AG08395 (cell line): ENCODE data around the gene NRIP1.
"Not testable (repeated sequence)": the region's sequence is repeated elsewhere in the genome, so short reads cannot be mapped to it uniquely, and the experiment has no call there.

ENCODE experiments used
- DNase-seq: peaks from one replicate; pipeline ENCODE4 v3.0.0; 2012; ENCODE audit warnings: mixed read lengths, low spot score

NRIP1 gene

GRCh38 chr21:14977814-14978213 lies 87.0 kb downstream of the NRIP1 start:
- DNase-seq, result no peak

GRCh38 chr21:14975136-14975919 lies 89.5 kb downstream of the NRIP1 start:
- no peak for DNase-seq

- no peak for DNase-seq
These were observed 92.1 kb downstream of the NRIP1 start for GRCh38 chr21:14972678-14973077.

GRCh38 chr21:14968821-14969220 lies 96.0 kb downstream of the NRIP1 start:
- DNase-seq, result peak; percentile 45

GRCh38 chr21:14968029-14968428 lies 96.8 kb downstream of the NRIP1 start:
- DNase-seq, result no peak

- no peak for DNase-seq
These were observed 100.2 kb downstream of the NRIP1 start for GRCh38 chr21:14964621-14965020.

GRCh38 chr21:14962217-14962616 lies 102.6 kb downstream of the NRIP1 start:
- no peak for DNase-seq

DNA sequence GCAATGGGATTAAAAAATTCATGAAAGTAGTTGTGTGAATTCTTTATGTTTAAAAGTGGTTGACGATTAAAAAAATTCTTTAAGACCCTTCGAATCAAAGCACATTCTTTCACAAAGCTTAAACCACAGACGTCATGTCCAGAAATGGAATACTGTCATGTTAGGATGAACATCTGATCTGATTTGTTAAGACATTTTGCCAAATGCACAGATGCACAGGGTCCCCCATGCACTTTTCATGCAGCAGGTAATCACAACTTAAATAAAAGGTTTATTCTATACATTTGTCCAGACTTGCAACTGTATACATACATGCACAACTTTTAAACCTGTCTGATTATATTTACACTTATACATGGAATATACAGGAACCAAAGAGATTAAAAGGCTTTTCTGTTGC lies 103.3 kb downstream of the NRIP1 start:
- DNase-seq, result no peak

- no peak for DNase-seq
These were observed 105.5 kb downstream of the NRIP1 start for GRCh38 chr21:14959343-14959742.

- DNase-seq, result no peak
These were observed 107.0 kb downstream of the NRIP1 start for GRCh38 chr21:14957836-14958235.

GRCh38 chr21:14956807-14957206 lies 108.0 kb downstream of the NRIP1 start:
- peak; percentile 48 for DNase-seq

GRCh38 chr21:14955936-14956520 lies 108.8 kb downstream of the NRIP1 start:
- no peak for DNase-seq

- no peak for DNase-seq
These were observed 111.9 kb downstream of the NRIP1 start for GRCh38 chr21:14952916-14953315.

GRCh38 chr21:14949603-14950002 lies 115.2 kb downstream of the NRIP1 start:
- no peak for DNase-seq

DNA sequence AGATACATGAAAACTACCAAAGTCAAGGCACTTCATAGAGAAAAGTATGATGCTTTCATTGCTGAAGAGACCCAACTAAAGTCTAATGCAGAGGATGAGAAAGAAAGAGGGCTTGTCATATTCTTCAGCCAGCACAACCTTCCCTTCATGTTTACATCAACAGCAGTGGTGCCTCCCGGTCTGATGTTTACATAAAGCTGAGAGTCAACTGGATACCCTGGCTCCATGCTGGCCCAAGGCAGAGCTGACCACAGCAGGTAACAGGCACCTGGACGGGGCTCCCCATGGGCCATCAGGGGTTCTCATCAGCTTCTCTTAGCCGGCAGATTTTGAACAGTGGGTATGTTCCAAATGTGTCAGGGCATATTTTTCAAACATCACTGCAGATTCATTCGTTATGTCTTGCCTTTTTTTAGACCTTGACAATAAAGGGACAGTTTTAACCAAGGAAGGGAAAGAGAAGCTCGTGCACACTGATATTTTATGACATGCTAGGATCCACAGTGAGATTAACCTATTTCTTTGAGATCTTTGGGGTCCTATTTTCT lies 117.1 kb downstream of the NRIP1 start:
- no peak for DNase-seq

DNA sequence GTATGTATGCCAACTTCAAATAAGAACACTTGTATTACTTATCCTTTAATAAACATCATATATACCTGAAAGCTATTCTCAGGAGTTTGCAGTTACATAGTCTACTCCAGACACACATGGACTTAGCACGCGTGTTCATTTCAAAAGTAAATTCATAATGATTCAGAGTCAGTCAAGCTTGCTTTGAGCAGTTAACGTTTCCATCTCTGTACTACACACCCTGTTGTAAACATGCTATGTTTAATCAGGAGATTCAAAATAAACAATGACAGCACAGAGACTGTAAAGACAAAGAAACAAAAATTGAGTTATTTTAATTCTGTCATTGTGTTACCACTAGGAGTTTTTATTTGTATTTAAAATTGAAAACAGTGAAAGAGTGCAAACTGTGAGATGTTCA lies 119.6 kb downstream of the NRIP1 start:
- DNase-seq, result no peak

DNA sequence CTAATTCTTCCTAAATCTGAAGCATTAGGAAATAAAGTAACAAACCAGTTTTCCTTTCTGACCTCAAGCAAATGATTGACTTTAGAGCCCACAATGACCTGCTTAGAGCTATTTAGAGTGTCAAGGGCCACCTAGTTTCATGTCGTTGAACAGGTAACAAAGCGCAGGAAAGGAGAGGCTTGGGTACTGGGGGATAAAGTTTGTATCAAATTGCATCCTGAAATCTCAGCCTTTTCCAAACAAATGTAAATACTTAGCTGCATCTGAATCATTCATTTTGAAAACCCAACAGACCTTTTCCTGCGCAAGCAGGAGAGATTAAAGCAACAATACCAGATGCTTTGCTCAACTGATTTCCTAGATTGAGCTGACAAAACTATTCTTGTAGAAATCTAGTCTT lies 121.2 kb downstream of the NRIP1 start:
- DNase-seq, result no peak

- DNase-seq, result no peak
These were observed 121.9 kb downstream of the NRIP1 start for GRCh38 chr21:14942801-14943490.

- DNase-seq, result not testable (repeated sequence)
These were observed 137.5 kb downstream of the NRIP1 start for GRCh38 chr21:14927324-14927723.

DNA sequence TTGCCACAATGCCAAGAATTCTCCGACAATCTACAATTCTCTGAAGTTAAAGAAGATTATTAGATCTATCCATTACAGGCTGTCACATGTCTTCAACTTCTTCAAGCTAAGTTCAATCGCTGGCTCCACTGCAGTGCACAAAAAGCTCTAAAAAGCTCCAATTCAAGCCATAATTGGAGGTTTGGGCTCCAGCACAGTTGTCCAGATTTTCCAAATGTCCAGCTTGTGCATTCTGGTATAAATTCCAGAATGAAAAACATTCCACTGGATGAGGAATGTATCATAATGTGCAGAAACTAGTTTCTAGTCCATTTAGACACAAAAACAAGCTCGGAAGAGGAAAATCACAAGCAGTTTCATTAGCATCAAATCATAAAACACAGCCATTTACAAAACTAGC lies 138.6 kb downstream of the NRIP1 start:
- no peak for DNase-seq

DNA sequence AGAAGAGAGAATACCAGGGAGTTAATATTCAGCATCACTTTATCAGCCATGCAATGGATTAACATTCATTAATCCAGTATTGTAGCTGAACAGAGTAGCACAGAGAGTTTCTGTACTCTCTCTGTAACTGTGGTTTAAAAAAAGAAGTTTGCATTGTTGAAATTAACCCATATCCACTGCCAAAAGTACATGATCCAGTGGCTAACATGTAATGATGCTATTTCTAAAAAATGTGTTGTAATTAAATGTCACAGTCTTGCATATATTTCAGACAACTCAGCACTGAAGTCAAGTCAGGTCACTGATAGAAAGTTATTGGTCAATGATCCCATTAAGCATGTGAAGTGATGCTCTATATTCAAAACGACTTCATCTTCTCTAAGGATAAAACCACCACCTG lies 141.3 kb downstream of the NRIP1 start:
- DNase-seq, result peak; percentile 57

DNA sequence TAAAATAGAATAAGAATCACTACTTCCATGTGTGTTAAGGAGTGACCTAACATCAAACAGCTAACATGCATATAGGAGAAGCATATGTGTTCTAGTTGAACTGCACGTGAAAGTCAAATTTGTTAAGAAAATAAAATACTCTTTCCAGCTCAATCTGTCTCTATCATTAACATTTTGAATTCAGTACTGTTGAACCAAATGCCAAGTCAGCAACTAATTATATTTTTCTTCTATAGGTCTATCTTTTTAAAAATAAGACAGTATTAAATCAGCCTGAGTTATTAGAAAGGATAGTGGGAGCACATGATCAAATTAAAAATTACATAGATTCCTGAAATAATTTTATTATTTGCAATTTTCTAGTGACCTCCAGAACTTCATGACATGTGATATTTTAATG lies 141.8 kb downstream of the NRIP1 start:
- no peak for DNase-seq

GRCh38 chr21:14918527-14918926 lies 146.3 kb downstream of the NRIP1 start:
- DNase-seq, result peak; percentile 16
